GM12878 (cell line): ENCODE results near the gene TMEM120B. TPM values are rescaled to one million over a fixed set of nuclear protein-coding genes. Genes with fewer than 3 reads are reported as not detected.

ENCODE experiments used
- ATAC-seq: fragments of 200-7000 bp; cut with Tn5 transposase; 3 replicates; pipeline ENCODE4 v1.9.1; 2020; ENCODE audit warnings: mild to moderate bottlenecking, moderate library complexity
- BruUV-seq: library from RNA; stranded (reverse); fragments of 400-500 nt; replicated peaks from 2 replicates; lab custom pipeline; 2021; lab: Mats Ljungman, UMichigan
- CTCF ChIA-PET: fragments of 300-600 bp; sonication (Branson Sonifier 250); formaldehyde crosslinking; extraction: SDS; loops from one replicate; lab custom pipeline; 2021; ENCODE audit warnings: inconsistent platforms; lab: Yijun Ruan, JAX
- POLR2A ChIA-PET: fragments of 350-600 bp; formaldehyde crosslinking; extraction: SDS; loops from one replicate; lab custom pipeline; 2021; ENCODE audit warnings: inconsistent platforms; lab: Charles Lee
- RAD21 ChIA-PET: fragments of 300-600 bp; sonication (Branson Sonifier 250); formaldehyde crosslinking; loops from one replicate; lab custom pipeline; 2023; ENCODE audit warnings: antibody characterized with exemption; ENCODE audit not compliant: unreplicated experiment; lab: Charles Lee
- SMC1A ChIA-PET: fragments of 300-600 bp; sonication (Branson Sonifier 250); formaldehyde crosslinking; loops from one replicate; lab custom pipeline; 2023; ENCODE audit not compliant: unreplicated experiment, uncharacterized antibody; lab: Charles Lee
- DNase-seq: peaks from one replicate; pipeline ENCODE4 v3.0.0-alpha.2; 2011; ENCODE audit warnings: low read depth, low spot score
- FAIRE-seq: peaks from 3 replicates; lab custom pipeline; 2011; peaks lifted over from hg19 to GRCh38; lab: Jason Lieb, UNC
- H2AFZ ChIP-seq: 2 replicates; pipeline ENCODE4 v1.6.0; 2011; ENCODE audit warnings: low read depth, low read length, control low read depth; ENCODE audit not compliant: control insufficient read depth
- H3K27ac ChIP-seq: 2 replicates; pipeline ENCODE4 v1.5.1; 2011; ENCODE audit warnings: control low read depth; ENCODE audit not compliant: control insufficient read depth, insufficient read depth
- H3K27me3 ChIP-seq, 2 experiments: replicated peaks in 1 of 2; 2 replicates each; pipeline versions ENCODE4 v1.6.0 to v1.6.1; 2011; ENCODE audit warnings: low read length in 1 of 2; ENCODE audit not compliant: control insufficient read depth in 2 of 2, insufficient read depth in 2 of 2
- H3K36me3 ChIP-seq, 2 experiments: 2 replicates each; pipeline ENCODE4 v1.5.1; 2011; ENCODE audit warnings: low read length in 1 of 2; ENCODE audit not compliant: control insufficient read depth in 2 of 2, insufficient read depth in 2 of 2
- H3K4me1 ChIP-seq: 2 replicates; pipeline ENCODE4 v1.6.1; 2011; ENCODE audit warnings: mild to moderate bottlenecking, low read length, moderate library complexity, mixed read lengths; ENCODE audit not compliant: control insufficient read depth, insufficient read depth
- H3K4me2 ChIP-seq: 2 replicates; pipeline ENCODE4 v1.6.0; 2011; ENCODE audit warnings: control low read depth; ENCODE audit not compliant: control insufficient read depth, insufficient read depth
- H3K4me3 ChIP-seq: fragments of 200-600 bp; sonication (generic); 2 replicates; pipeline ENCODE4 v1.5.1; 2016
- H3K79me2 ChIP-seq: 2 replicates; pipeline ENCODE4 v1.6.0; 2011; ENCODE audit warnings: low read length; ENCODE audit not compliant: control insufficient read depth, insufficient read depth
- H3K9ac ChIP-seq: 2 replicates; pipeline ENCODE4 v1.8.0; 2011; ENCODE audit warnings: low read length, control low read depth, mixed read lengths; ENCODE audit not compliant: control insufficient read depth, insufficient read depth
- H3K9me3 ChIP-seq: replicated peaks from 3 replicates; pipeline ENCODE4 v1.5.1; 2011; ENCODE audit warnings: mild to moderate bottlenecking, low read length; ENCODE audit not compliant: control insufficient read depth, insufficient read depth
- H4K20me1 ChIP-seq: 2 replicates; pipeline ENCODE4 v1.6.0; 2011; ENCODE audit not compliant: control insufficient read depth, insufficient read depth
- CBX3 ChIP-seq: fragments of 200-600 bp; sonication (generic); IDR thresholded peaks from 2 replicates; pipeline ENCODE4 v1.6.1; 2016; ENCODE audit warnings: low read depth, borderline replicate concordance
- CBX5 ChIP-seq: sonication (generic); IDR thresholded peaks from 2 replicates; pipeline ENCODE4 v1.6.1; 2016; ENCODE audit warnings: low read depth, moderate library complexity, mild to moderate bottlenecking, inconsistent platforms
- ETV6 ChIP-seq, 2 experiments: fragments of 450-650 bp in 1 of 2; IDR thresholded peaks in 1 of 2; conservative IDR thresholded peaks in 1 of 2; 2 replicates each; pipeline ENCODE4 v1.6.1; 2014; ENCODE audit warnings: antibody characterized with exemption in 1 of 2, borderline replicate concordance in 1 of 2, low read depth in 1 of 2, mild to moderate bottlenecking in 1 of 2, moderate library complexity in 1 of 2
- GABPA ChIP-seq: IDR thresholded peaks from 2 replicates; pipeline ENCODE4 v1.6.1; 2014; ENCODE audit warnings: antibody characterized with exemption, low read depth, mild to moderate bottlenecking, inconsistent platforms
- MXI1 ChIP-seq: fragments of 150-350 bp; IDR thresholded peaks from 2 replicates; pipeline ENCODE4 v1.6.1; 2011; ENCODE audit warnings: low read depth, mild to moderate bottlenecking, inconsistent platforms, low read length, improper control_type of control experiment
- RUNX3 ChIP-seq: IDR thresholded peaks from 2 replicates; pipeline ENCODE4 v1.6.1; 2012; ENCODE audit warnings: low read length, inconsistent platforms
- SIN3A ChIP-seq: IDR thresholded peaks from 2 replicates; pipeline ENCODE4 v1.6.1; 2012; ENCODE audit warnings: low read depth, low read length, improper control_type of control experiment
- SUPT20H ChIP-seq: IDR thresholded peaks from 2 replicates; pipeline ENCODE4 v1.6.1; 2011; ENCODE audit warnings: low read depth, mild to moderate bottlenecking, low read length, moderate library complexity, borderline replicate concordance; ENCODE audit not compliant: control insufficient read depth
- YBX1 ChIP-seq: fragments of 450-650 bp; IDR thresholded peaks from 2 replicates; pipeline ENCODE4 v1.6.1; 2016; ENCODE audit warnings: antibody characterized with exemption
- ZNF207 ChIP-seq: fragments of 450-650 bp; IDR thresholded peaks from 2 replicates; pipeline ENCODE4 v1.6.1; 2014; ENCODE audit warnings: antibody characterized with exemption, mild to moderate bottlenecking, borderline replicate concordance
- WGBS: methylation state at CpG from one replicate; pipeline ENCODE4 v1.1.6; 2016; ENCODE audit warnings: low lambda C conversion rate; ENCODE audit not compliant: insufficient replicate concordance, insufficient coverage; ENCODE audit errors: missing lambda C conversion rate; 5-methylcytosine and 5-hydroxymethylcytosine counted together
- in situ Hi-C: fragments of 300-500 bp; cut with MboI; formaldehyde crosslinking; loops from 9 replicates; pipeline ENCODE4 v1.14.3; 2018; ENCODE audit warnings: mixed read lengths
- intact Hi-C: fragments of 100-400 bp; cut with micrococcal nuclease; formaldehyde crosslinking; loops from one replicate; pipeline ENCODE4 v1.14.2; 2022; ENCODE audit not compliant: unreplicated experiment
- polyA plus RNA-seq, 11 experiments: library from polyadenylated mRNA; depleted of rRNA in 4 of 11; unstranded in 6 of 11; stranded (reverse) in 5 of 11; fragments of >200 nt; fragmentation: Nextera tagmentation in 4 of 11; fragmentation: Illumina TruSeq in 1 of 11; extraction: Ambion mirVana in 4 of 11; extraction: Trizol in 1 of 11; gene quantifications; 1 replicate in 1 of 11; 2 replicates in 10 of 11; pipeline versions ENCODE4 v1.2.1 to v1.2.3, GENCODE V29; 2011 to 2016; ENCODE audit warnings: inconsistent platforms in 2 of 11, missing spikeins in 2 of 11, low read depth in 1 of 11
- total RNA-seq, 4 experiments: library from RNA; depleted of rRNA in 3 of 4; stranded (reverse); fragments of >200 nt in 3 of 4; fragmentation: Illumina TruSeq in 1 of 4; extraction: Trizol in 1 of 4; gene quantifications; 2 replicates each; pipeline versions ENCODE4 v1.2.1 to v1.2.3, GENCODE V29; 2013 to 2021
- TF ChIP-seq, protein P1 (sequence below): IDR thresholded peaks from 2 replicates; pipeline ENCODE4 v1.6.1; 2012; ENCODE audit warnings: low read depth, low read length, improper control_type of control experiment
- TF ChIP-seq, protein P2 (sequence below): fragments of 150-350 bp; IDR thresholded peaks from 2 replicates; pipeline ENCODE4 v1.6.1; 2014; ENCODE audit warnings: mild to moderate bottlenecking, low read depth, low read length
- TF ChIP-seq, protein P3 (sequence below): fragments of 450-650 bp; conservative IDR thresholded peaks from 2 replicates; pipeline ENCODE4 v1.6.1; 2017; ENCODE audit warnings: mild to moderate bottlenecking, moderate library complexity

The TMEM120B gene
- total and polyA plus RNA-seq, 10 of the 15 experiments (the other 5 are each of a cell fraction or from before 2014, with no cell fraction given), result 4.0 to 26.2 (median 9.2) TPM

DNA sequence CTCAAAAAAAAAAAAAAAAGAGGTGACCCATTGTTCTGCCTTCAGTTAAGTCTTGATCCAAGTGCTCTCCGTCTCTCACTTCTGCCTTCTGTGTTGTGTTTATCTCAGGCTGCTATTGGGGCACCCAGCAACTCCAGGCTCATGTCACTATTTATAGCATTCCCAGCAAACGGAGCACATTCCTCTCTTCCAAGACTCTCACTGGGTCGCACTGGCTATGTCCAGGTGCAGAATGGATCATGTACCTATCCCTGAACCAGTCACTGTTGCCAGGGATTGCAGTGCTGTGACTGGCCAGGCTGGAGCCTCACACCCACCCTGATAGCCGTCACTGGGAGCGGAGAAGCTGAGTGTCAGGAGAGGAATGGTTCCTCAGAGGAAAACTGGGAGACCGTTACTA is 49.7 kb downstream of the TMEM120B start:
- RAD21 ChIA-PET, result no interaction called here
- H4K20me1 ChIP-seq, result no peaks in the 10 kb centered on the region
- no peaks in the 10 kb centered on the region for H3K27me3 ChIP-seq
- H3K36me3 ChIP-seq, result no peaks in the 10 kb centered on the region
- POLR2A ChIA-PET, result interaction anchor here (0.6 kb wide), 1 partner anchor 108 kb away, joined by 3 read pairs; no protein-coding TSS in a partner anchor
- H2AFZ ChIP-seq, result no peak overlapping the region
- WGBS, result 87% methylated on average over 6 of the region's 6 CpGs
- DNase-seq (no peak), ATAC-seq (no peak), FAIRE-seq (no peak)
- no peak overlapping the region for H3K4me3 ChIP-seq
- in situ Hi-C loops, result no loop called here
- no peak overlapping the region for H3K4me2 ChIP-seq
- H3K9me3 ChIP-seq, result no peaks in the 10 kb centered on the region
- no peaks in the 10 kb centered on the region for H3K4me1 ChIP-seq
- intact Hi-C loops, result no loop called here
- no peaks in the 10 kb centered on the region for H3K79me2 ChIP-seq
- CTCF ChIA-PET, result no interaction called here
- SMC1A ChIA-PET, result no interaction called here
- TF ChIP-seq, protein P1, sequence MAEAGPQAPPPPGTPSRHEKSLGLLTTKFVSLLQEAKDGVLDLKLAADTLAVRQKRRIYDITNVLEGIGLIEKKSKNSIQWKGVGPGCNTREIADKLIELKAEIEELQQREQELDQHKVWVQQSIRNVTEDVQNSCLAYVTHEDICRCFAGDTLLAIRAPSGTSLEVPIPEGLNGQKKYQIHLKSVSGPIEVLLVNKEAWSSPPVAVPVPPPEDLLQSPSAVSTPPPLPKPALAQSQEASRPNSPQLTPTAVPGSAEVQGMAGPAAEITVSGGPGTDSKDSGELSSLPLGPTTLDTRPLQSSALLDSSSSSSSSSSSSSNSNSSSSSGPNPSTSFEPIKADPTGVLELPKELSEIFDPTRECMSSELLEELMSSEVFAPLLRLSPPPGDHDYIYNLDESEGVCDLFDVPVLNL, result no peak
- TF ChIP-seq CBX5 (no peak), GABPA (no peak), YBX1 (no peak)
- H3K27ac ChIP-seq, result no peak overlapping the region
- no peak overlapping the region for H3K9ac ChIP-seq
- BruUV-seq, result no TSS peak

DNA sequence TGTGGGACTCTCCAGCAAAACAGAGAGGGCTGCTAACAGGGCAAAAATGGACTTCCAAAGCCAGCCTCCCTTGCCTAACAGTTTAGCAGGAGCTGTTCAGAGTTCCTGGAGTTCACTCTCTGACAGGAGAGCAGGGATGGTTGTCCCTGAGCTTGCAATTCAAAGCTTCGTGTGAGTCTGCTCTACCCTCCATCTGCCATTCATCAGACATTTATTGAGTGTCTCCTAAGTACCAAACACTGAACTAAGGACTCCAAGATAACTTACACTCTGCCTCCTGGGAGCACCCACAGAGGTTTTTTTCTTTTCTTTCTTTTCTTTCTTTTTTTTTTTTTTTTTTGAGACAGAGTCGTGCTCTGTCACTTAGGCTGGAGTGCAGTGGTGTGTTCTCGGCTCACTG is 52.3 kb downstream of the TMEM120B start:
- RAD21 ChIA-PET, result no interaction called here
- no peaks in the 10 kb centered on the region for H3K27me3 ChIP-seq
- CTCF ChIA-PET, result interaction anchor here (1.2 to 2.1 kb wide), 2 partner anchors 8 to 30 kb away, joined by 3 to 9 read pairs; no protein-coding TSS in a partner anchor
- WGBS, result 93% methylated on average over 3 of the region's 3 CpGs
- no peak overlapping the region for H3K9ac ChIP-seq
- in situ Hi-C loops, result loop anchor here (5.0 kb wide), 1 partner anchor 63 kb away; no protein-coding TSS in a partner anchor
- no peaks in the 10 kb centered on the region for H4K20me1 ChIP-seq
- DNase-seq, result no peak
- no peaks in the 10 kb centered on the region for H3K9me3 ChIP-seq
- H3K27ac ChIP-seq, result no peak overlapping the region
- intact Hi-C loops, result no loop called here
- no peaks in the 10 kb centered on the region for H3K4me1 ChIP-seq
- no TSS peak for BruUV-seq
- H3K4me3 ChIP-seq, result no peak overlapping the region
- no peak overlapping the region for H2AFZ ChIP-seq
- H3K36me3 ChIP-seq, result no peaks in the 10 kb centered on the region
- no peak overlapping the region for H3K4me2 ChIP-seq
- SMC1A ChIA-PET, result interaction anchor here (1.4 kb wide), 1 partner anchor 8 kb away, joined by 3 read pairs; no protein-coding TSS in a partner anchor
- no peaks in the 10 kb centered on the region for H3K79me2 ChIP-seq
- POLR2A ChIA-PET, result interaction anchor here (0.6 kb wide), 1 partner anchor 126 kb away, joined by 4 read pairs; no protein-coding TSS in a partner anchor
- no peak for ATAC-seq
- FAIRE-seq, result no peak
- no peak for TF ChIP-seq ETV6 (conservative IDR thresholded peaks at IDR 0.05 in 1 of 2, IDR thresholded peaks at IDR 0.05 in 1 of 2; ENCODE audit: borderline replicate concordance in 1 of 2, low read depth in 1 of 2)
- no peak for TF ChIP-seq RUNX3
- TF ChIP-seq, protein P2, sequence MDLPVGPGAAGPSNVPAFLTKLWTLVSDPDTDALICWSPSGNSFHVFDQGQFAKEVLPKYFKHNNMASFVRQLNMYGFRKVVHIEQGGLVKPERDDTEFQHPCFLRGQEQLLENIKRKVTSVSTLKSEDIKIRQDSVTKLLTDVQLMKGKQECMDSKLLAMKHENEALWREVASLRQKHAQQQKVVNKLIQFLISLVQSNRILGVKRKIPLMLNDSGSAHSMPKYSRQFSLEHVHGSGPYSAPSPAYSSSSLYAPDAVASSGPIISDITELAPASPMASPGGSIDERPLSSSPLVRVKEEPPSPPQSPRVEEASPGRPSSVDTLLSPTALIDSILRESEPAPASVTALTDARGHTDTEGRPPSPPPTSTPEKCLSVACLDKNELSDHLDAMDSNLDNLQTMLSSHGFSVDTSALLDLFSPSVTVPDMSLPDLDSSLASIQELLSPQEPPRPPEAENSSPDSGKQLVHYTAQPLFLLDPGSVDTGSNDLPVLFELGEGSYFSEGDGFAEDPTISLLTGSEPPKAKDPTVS, result no peak
- no peak for TF ChIP-seq SUPT20H
- TF ChIP-seq, protein P3, sequence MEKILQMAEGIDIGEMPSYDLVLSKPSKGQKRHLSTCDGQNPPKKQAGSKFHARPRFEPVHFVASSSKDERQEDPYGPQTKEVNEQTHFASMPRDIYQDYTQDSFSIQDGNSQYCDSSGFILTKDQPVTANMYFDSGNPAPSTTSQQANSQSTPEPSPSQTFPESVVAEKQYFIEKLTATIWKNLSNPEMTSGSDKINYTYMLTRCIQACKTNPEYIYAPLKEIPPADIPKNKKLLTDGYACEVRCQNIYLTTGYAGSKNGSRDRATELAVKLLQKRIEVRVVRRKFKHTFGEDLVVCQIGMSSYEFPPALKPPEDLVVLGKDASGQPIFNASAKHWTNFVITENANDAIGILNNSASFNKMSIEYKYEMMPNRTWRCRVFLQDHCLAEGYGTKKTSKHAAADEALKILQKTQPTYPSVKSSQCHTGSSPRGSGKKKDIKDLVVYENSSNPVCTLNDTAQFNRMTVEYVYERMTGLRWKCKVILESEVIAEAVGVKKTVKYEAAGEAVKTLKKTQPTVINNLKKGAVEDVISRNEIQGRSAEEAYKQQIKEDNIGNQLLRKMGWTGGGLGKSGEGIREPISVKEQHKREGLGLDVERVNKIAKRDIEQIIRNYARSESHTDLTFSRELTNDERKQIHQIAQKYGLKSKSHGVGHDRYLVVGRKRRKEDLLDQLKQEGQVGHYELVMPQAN, result no peak
- no peak for TF ChIP-seq CBX3
- no peak for TF ChIP-seq MXI1
- TF ChIP-seq SIN3A, result no peak
- no peak for TF ChIP-seq ZNF207
